NCI-H2107 (cell line): ENCODE results near the gene OR13C8.
"Not testable (repeated sequence)": the region's sequence is repeated elsewhere in the genome, so short reads cannot be mapped to it uniquely, and the experiment has no call there.

Experiments used
- DNase-seq: peaks from one replicate; lab custom pipeline; 2025; lab: John Stamatoyannopoulos, UW

OR13C8 gene, protein sequence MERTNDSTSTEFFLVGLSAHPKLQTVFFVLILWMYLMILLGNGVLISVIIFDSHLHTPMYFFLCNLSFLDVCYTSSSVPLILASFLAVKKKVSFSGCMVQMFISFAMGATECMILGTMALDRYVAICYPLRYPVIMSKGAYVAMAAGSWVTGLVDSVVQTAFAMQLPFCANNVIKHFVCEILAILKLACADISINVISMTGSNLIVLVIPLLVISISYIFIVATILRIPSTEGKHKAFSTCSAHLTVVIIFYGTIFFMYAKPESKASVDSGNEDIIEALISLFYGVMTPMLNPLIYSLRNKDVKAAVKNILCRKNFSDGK

DNA sequence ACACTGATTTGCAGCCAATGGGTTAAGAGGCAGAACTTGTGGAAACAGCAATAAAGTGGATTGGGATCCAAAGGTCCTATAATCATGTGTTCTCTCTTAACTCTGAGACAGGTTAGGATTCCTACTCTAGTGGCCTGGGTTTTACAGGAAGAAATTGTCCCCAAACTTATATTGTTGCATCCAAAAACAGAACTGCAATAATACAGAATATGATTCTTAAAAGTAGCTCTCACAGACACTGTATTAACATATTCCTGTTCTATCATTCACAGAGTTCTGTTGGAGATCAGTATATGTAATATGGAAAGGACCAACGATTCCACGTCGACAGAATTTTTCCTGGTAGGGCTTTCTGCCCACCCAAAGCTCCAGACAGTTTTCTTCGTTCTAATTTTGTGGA, at the start of gene OR13C8:
OR13C8 (plus strand) TSS at position 301 of the 400 bp plus-strand sequence; CDS start at position 301, 0 bp downstream.
- no peak for DNase-seq

DNA sequence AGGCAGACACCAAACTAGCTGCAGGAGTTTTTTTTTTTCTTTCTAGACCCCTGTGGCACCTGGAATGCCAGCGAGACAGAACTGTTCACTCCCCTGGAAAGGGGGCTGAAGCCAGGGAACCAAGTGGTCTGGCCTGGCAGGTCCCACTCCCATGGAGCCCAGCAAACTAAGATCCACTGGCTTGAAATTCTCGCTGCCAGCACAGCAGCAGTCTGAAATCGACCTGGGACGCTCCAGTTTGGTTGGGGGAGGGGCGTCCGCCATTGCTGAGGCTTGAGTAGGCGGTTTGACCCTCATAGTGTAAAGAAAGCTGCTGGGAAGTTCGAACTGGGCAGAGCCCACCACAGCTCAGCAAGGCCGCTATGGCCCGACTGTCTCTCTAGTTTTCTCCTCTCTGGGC, 48.7 kb upstream of the OR13C8 start:
- not testable (repeated sequence) for DNase-seq

DNA sequence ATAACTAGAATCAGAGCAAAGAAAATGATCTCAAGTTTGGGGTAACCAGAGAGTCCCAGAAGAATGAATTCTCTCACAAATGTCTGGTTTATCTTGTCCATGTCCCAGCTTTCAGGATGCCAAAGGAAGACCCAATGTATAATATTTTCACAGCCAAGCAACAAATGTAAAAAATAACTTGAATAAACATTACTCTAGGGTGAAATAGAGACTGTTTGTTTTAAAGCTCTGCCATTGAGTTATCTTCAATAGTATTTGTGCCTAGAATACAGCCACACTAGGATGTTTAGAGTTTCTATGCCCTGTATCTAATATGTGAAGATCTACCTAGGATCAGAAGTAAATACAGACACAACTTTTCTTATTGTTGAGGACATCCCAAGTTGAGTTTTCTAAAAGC, 41.9 kb upstream of the OR13C8 start, which contains the start of gene OR13C4:
OR13C4 (minus strand) TSS at position 101 of the 400 bp plus-strand sequence; CDS start at position 101, 0 bp downstream.
- DNase-seq = no peak

DNA sequence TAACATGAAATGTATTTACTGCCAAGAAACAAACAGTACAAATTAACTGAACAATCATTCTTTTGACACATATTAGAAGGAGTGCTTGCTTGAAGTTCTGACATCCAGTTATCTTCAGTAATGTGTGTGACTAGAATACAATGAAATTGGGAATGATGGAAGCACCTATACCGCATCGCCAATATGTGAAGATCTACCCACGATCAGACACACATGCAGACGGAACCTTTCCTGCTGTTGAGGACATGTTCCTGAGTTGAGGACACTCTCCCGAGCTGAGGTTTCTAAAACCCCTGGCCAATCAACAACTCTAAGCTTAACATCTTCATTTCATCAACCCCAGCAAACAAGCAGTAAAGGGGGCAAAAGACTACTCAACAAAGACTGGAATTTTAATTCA, 32.2 kb upstream of the OR13C8 start, which contains the start of gene OR13C3:
OR13C3 (minus strand) TSS at position 101 of the 400 bp plus-strand sequence. CDS start 133 bp downstream, outside the sequence.
- no peak for DNase-seq

DNA sequence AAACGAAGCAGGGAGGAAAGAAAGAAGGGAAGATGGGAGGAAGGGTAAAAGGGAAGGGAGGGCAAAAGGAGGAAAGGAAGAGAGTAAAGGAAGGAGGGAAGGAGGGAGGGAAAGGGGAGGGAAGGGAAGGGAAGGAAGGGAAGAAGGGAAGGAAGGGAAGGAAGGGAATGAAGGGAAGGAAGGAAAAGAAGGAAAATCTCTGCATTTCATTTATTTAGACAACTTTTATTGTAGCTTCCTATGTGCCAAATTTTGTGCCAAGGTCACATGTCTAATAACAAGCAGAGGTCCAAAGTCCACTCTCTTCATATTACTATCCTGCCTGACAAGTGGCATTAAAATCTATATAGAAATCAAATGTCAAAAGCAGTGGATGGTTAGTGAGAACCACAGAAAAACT, 29.7 kb upstream of the OR13C8 start:
- no peak for DNase-seq

DNA sequence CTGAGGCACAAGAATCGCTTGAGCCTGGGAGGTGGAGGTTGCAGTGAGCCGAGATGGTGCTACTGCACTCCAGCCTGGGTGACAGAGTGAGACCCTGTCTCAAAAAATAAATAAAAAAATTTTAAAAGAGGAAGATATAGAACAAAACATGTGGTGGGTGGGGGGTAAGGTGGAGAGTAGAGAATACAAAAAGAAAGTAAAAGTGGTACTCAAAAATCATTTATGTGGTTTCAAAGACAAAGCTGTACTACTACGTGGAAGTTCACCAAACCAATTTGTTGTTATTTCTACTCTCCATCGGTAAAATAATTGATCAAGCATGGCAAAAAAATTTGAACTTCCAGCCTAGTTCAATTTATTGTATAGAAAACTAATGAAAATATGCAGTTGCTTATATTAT, 24.3 kb upstream of the OR13C8 start:
- no peak for DNase-seq

DNA sequence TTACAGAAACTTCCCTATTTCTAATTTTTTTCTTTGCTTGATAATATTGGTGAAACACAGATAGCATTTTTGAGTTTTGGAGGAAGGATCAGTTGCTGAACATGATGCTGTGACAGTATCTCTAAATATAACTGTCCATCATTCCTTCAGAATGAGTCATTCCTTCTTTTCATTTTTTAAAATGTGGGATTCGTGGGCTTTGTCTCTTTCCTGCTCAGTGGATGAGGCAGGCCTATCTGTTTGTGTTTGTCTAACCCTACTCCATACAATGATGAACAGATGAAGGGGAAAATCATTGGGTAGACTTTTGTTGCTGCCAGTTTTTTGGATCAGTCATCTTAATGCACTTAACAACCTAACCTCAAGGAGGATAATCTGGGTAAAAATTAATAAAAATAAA, 15.7 kb upstream of the OR13C8 start:
- DNase-seq = no peak

DNA sequence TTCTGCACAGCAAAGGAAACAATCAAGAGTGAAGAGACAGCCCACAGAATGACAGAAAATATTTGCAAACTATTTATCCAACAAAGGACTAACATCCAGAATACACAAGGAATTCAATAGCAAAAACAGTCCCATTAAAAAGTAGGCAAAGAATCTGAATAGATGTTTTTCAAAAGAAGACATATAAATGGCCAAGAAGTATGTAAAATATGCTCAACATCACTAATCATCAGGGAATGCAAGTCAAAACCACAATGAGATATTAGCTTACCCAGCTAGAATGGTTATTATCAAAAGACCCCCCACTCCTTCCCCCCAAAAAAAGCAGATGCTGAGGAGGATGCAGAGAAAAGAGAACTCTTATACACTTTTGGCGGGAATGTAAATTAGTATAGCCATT, 13.4 kb upstream of the OR13C8 start:
- no peak for DNase-seq

DNA sequence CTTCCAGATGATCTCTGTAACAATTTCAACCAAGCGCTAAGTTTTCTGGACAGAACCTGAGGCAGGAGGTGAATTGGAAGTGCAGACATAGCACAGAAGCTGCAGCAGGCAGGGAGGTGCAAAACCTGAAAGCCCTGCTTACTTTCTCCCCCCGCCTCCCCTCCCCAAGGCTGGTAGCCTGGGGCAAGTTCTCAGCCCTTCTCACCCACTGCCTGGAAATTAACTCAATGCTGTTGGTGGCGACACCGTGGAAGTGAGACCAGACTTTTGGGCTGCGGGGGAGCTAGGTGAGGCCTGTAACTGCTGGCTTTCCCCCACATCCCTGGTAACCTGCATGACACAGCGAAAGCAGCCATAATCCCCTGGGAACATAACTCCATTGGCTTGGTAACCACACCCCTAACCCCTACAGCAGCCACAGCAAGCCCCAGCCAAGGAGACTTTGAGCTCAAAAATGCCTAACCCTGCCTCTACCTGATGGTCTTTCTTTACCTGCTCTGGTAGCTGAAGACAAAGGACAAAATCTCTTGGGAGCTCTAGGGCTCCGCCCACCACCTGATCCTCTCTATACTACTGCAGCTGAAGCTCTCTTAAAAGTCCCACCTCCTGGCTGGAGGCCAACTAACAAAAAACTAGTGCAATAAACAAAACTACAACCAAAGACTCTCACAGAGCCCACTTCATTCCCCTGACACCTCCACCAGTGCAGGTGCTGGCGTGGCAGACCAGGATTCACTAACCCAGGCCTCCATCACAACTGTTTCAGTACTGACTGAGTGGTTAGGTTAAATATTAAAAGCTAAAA, 11.9 kb upstream of the OR13C8 start:
- DNase-seq = no peak

DNA sequence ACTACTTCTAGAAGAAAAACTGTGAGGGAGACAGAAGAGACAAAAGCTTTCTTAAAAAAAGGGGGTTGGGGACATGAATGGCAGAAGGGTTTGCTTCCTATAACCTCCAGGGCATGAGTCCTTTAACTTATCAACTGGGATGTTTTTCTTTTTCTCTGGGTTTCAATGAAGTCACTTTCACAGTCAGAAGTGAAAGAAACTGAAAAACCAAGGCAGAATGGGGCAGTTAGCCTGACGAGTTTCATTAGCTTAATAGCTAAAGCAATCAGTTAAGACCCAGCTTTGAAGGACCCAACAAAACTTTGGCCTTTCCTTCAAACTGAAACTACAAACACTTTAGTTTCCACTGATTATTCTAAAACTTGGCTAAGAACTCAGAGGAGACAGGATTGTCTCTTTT, 4.6 kb upstream of the OR13C8 start:
- DNase-seq = no peak

DNA sequence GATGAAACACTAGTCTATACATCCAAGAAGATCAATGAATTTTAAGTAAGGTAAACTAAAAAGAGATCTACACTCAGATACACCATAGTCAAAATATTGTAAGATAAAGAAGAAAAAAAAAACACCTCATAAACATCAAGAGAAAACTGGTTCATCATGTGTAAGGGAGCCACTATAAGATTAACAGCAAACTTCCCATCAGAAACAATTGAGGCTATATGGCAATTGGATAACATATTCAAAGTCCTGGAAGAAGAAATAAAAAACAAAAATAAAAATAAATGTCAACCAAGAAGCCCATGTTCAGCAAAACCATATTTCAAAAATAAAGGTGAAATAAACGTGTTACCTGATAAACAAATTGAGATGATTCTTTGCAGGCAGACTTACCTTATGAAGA, 3.6 kb downstream of the OR13C8 start:
- DNase-seq = no peak

DNA sequence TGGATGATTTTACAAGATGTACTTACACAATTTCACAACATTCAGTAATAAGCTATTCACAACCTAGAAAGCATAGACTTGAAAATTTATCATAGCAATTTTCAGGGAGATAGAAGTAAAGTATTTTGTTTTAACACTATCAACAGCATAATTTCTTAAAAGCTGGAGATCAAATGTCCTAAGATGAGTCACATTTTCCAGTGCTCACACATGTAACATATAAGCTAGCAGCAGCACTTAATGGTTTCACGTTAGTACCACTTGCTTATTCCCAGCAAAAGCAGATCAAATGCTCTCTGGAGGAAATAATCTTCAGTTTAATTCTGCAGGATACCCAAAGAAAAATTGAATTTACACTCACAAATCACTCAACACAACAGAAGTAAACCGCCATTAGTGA, 6.5 kb downstream of the OR13C8 start:
- no peak for DNase-seq

DNA sequence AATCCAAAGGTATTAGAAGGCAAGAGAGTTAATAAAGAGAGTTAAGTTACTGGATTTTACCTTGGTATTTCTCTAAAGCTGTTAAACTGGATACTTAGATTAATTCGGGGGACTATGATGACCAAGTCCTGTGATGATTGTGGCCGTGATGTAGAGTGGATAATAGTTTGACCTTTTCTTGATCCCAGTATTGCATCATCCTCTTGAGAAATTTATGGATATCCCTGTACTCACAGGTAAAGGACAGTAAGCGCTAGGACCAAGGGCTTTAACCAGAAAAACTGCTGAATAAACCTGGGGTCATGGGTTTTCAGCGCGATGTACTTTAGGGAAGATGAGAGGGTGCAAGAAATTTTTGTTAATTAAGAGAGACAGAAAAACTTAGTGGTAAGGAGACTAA, 8.3 kb downstream of the OR13C8 start:
- no peak for DNase-seq

DNA sequence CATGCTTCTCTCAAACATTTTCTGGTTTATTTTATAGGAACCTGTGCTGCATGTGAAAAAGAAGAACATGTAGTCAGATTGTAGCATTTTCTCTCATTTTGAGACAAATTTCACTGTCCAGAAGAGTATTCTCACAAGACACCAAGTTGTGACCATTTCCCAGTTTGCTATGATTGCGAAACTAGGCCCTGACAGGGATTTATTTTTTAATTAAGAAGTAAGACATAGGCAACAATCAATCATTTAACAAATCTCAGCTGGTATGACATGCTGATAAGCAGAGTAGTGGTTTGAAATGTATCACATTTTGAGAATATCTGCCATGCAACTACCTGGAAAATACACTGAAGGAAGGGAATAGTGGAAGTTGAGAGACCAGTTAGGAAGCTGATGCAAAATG, 11.6 kb downstream of the OR13C8 start:
- no peak for DNase-seq

DNA sequence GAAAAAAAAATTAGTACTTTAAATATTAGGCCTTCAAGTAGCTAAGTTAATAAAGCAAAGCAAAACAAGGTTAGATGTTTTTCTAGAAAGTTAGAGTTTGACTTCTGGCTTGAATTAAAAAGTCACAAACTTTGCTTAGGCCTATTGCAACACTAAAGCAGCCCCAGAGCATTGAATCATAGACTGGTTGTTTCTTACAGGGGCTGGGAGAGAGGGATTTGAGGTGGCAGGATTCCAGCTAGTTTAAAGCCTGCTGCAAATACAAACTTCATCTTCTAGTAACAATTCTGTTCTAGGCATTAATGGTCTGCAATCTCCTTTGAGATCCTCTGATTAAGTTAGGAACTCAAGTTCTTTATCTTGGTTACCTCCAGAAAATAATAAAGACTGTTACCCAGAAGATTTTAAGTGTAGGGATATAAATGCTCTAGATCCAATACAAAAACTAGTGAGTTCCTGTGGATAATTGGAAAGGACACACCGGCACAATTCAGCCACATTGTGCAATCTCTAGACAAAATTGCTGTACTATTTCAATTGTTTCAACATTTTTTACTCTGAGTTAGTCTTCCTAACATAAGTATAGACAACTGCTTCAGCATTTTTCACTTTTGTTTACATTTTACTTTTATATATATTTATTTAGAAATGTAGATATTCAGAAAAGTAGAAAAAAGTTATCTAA, 17.7 kb downstream of the OR13C8 start:
- no peak for DNase-seq

DNA sequence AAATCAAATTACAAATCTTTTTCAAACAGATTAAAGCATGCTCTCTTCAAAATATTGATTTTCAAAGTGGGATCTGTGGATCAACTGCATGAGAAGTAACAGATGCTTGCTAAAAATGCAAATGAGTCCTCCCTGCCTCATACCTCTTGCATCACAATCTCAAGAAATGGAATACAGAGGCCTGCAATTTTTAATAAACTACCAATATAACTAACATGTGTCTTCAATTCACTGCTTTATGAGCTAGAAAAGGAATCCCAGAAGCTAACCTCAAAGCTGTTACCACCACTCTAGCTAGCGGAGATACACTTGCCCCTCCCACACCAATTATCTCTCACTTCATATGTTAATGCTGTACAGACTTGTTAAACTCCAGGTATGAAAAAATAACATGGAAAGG, 20.7 kb downstream of the OR13C8 start:
- no peak for DNase-seq

DNA sequence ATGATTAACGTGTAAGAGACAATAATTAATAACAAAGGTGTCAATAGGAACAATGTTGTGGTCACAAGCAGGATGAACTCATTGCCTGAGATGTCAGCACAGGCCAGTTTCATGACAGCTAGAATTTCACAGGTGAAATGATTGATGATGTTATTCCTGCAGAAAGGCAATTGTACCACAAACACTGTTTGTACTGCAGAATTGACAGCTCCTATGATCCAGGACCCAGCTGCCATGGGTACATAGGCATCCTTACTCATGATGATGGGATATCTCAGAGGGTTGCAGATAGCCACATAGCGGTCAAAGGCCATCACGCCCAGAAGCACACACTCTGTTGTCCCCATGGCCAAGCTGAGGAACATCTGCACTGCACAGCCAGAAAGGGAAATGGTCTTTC, 29.8 kb downstream of the OR13C8 start:
- not testable (repeated sequence) for DNase-seq

DNA sequence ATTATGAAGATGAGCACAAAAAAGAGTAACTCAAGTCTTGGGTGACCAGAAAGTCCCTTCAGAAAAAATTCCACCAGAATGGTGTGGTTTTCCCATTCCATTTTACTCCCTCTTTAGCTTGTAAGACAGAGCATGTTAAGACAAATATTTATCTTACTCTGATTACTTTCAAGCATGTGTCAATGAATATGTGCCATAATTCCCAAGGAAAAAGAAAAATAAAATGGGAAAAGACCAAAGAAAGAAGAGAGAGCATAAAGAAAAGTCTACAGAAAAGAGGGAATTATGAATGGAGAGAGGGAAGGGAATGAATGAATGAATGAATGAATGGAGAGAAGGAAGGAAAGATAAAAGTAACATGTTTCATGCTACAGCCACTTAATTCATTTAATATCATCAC, 30.3 kb downstream of the OR13C8 start, which contains the start of gene OR13C5:
OR13C5 (minus strand) TSS at position 101 of the 400 bp plus-strand sequence; CDS start at position 101, 0 bp downstream.
- not testable (repeated sequence) for DNase-seq

DNA sequence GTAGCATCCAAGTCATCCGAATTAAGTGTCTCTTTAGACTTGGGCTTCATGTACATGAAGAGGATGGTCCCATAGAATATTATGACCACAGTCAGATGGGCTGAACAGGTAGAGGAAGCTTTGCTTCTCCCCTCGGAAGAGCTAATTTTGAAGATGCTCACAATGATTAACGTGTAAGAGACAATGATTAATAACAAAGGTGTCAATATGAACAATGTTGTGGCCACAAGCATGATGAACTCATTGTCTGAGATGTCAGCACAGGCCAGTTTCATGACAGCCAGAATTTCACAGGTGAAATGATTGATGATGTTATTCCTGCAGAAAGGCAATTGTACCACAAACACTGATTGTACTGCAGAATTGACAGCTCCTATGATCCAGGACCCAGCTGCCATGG, 35.8 kb downstream of the OR13C8 start:
- no peak for DNase-seq

DNA sequence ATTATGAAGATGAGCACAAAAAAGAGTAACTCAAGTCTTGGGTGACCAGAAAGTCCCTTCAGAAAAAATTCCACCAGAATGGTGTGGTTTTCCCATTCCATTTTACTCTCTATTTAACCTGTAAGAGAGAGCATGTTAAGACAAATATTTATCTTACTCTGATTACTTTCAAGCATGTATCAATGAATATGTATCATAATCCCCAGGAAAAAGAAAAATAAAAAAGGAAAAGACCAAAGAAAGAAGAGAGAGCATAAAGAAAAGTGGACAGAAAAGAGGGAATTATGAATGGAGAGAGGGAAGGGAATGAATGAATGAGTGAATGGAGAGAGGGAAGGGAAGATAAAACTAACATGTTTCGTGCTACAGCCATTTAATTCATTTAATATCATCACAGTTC, 36.6 kb downstream of the OR13C8 start, which contains the start of gene OR13C2:
OR13C2 (minus strand) TSS at position 101 of the 400 bp plus-strand sequence; CDS start at position 101, 0 bp downstream.
- not testable (repeated sequence) for DNase-seq

DNA sequence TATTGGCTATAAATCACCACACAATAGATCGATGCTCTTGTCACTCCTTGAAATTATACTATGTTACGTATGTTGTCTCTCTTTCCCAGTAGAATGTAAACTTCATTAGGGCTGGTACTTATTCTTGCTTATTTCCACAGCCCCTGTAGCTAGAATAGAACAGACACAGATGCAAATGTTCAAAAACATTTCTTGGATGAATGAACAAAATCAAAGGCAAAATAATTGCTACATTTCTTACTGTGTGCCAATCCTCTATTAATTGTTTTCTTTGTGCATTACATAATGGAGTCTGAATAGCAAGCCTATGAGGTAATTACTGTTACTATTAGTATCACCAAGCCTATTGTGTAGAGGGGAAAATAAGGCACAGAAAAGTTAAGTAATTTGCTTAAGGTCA, 37.2 kb downstream of the OR13C8 start:
- DNase-seq = no peak

DNA sequence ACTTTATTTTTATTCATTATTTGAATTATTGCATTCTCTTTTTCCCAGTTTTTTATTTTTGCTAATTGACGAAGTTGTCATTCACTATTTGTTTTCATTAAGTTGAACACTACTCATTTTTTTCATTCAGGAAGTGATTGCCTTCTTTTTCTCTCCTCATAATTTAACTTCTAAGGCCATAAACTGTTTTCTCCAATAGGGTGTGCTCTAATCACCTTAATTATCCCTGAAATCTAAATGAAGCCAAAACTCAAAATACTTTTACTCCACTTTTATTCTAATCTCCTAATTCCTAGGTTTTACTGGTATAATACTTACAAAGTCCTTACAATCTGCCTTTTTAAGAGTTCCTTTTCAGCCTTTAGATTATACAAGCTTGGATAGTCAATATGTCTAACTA, 39.4 kb downstream of the OR13C8 start:
- no peak for DNase-seq
